Stimulated activated CD4-positive, alpha-beta T cell treated with anti-CD3 and anti-CD28 coated beads, Interleukin-12 subunit alpha, Interleukin-12 subunit beta, amount 100 ng/mL, for 24 hours (primary cell): ENCODE results near the gene RHBDD2.
"Not testable (repeated sequence)": the region's sequence is repeated elsewhere in the genome, so short reads cannot be mapped to it uniquely, and the experiment has no call there.

ENCODE experiments used
- DNase-seq, 2 experiments: peaks; one replicate each; pipeline ENCODE4 v3.0.0-alpha.2; 2020; ENCODE audit warnings: low read depth in 2 of 2

RHBDD2 gene

GRCh38 chr7:75878769-75879611, at the start of gene RHBDD2:
TSS of gene RHBDD2 (plus strand) at chr7:75879034. CDS start at chr7:75879083, 49 bp downstream.
- peak; percentile 95 to 96 for DNase-seq

GRCh38 chr7:75829656-75830055, 49.2 kb upstream of the RHBDD2 start:
- not testable (repeated sequence) for DNase-seq

GRCh38 chr7:75830978-75831377, 47.9 kb upstream of the RHBDD2 start:
- no peak for DNase-seq

GRCh38 chr7:75833662-75834061, 45.2 kb upstream of the RHBDD2 start:
- DNase-seq: not testable (repeated sequence)

GRCh38 chr7:75835688-75836285, 43.0 kb upstream of the RHBDD2 start:
- no peak for DNase-seq

GRCh38 chr7:75836798-75837197, 42.0 kb upstream of the RHBDD2 start:
- DNase-seq: no peak

- DNase-seq: not testable (repeated sequence)
These were observed 40.4 kb upstream of the RHBDD2 start for GRCh38 chr7:75838281-75838930.

- DNase-seq: no peak
These were observed 38.8 kb upstream of the RHBDD2 start for GRCh38 chr7:75840029-75840428.

- peak; percentile 4 to 38 for DNase-seq
These were observed 35.9 kb upstream of the RHBDD2 start for GRCh38 chr7:75842836-75843446.

- DNase-seq: no peak
These were observed 35.2 kb upstream of the RHBDD2 start for GRCh38 chr7:75843613-75844116.

GRCh38 chr7:75844158-75844557, 34.7 kb upstream of the RHBDD2 start:
- DNase-seq: no peak

GRCh38 chr7:75845132-75845531, 33.7 kb upstream of the RHBDD2 start:
- DNase-seq: not testable (repeated sequence)

- no peak for DNase-seq
These were observed 31.1 kb upstream of the RHBDD2 start for GRCh38 chr7:75847707-75848106.

GRCh38 chr7:75849573-75849972, 29.3 kb upstream of the RHBDD2 start:
- DNase-seq: no peak

GRCh38 chr7:75850235-75850634, 28.6 kb upstream of the RHBDD2 start:
- no peak for DNase-seq

- no peak for DNase-seq
These were observed 24.6 kb upstream of the RHBDD2 start for GRCh38 chr7:75854233-75854632.

- DNase-seq: not testable (repeated sequence)
These were observed 24.0 kb upstream of the RHBDD2 start for GRCh38 chr7:75854813-75855345.

GRCh38 chr7:75856536-75856935, 22.3 kb upstream of the RHBDD2 start:
- DNase-seq: no peak

- DNase-seq: no peak
These were observed 20.4 kb upstream of the RHBDD2 start for GRCh38 chr7:75858410-75858809.

- DNase-seq: no peak
These were observed 17.2 kb upstream of the RHBDD2 start for GRCh38 chr7:75861636-75862035.

- DNase-seq: not testable (repeated sequence)
These were observed 14.6 kb upstream of the RHBDD2 start for GRCh38 chr7:75864251-75864650.

GRCh38 chr7:75866114-75866488, 12.7 kb upstream of the RHBDD2 start:
- DNase-seq: no peak
